HG03378 (cell line): ENCODE results near the gene FAM89A.
"Not testable (repeated sequence)": the region's sequence is repeated elsewhere in the genome, so short reads cannot be mapped to it uniquely, and the experiment has no call there.

Experiments
- ATAC-seq: cut with Tn5 transposase; IDR thresholded peaks from one replicate; pipeline ENCODE4 v1.9.1; 2021; ENCODE audit warnings: mild to moderate bottlenecking, moderate library complexity; ENCODE audit not compliant: unreplicated experiment

The FAM89A gene

DNA sequence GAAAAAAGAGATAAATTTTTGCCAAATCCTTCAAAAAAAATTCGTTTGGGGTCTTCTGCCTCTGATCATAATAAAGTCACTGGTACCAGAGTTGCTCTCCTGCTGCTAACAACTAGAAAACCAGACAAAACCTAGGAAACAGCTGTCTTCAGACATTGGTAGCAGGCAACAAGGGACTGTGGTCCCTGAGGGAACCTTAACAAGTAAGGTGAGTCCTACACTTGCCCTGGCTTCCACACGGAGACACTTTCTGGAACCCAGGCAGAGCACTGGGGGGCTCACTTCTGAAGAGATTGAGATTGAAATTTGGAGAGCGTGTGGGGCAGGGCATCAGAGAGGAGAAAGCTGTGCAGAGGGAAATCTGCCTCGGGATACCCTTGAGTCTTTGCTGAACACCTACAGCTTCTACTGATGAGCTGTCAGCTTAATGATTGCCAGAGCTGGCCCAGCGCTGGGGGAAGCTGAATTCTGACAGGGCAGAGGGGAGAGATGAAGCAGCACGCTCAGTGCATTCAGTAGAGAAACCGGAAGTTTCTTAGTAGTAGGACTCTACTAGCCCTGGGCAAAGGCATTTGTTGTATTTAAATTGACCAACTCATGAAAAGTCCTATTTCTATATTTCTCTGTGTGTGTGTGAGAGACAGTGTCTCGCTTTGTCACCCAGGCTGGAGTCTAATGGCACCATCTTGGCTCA lies 18.5 kb upstream of the FAM89A start:
- ATAC-seq, result no peak

DNA sequence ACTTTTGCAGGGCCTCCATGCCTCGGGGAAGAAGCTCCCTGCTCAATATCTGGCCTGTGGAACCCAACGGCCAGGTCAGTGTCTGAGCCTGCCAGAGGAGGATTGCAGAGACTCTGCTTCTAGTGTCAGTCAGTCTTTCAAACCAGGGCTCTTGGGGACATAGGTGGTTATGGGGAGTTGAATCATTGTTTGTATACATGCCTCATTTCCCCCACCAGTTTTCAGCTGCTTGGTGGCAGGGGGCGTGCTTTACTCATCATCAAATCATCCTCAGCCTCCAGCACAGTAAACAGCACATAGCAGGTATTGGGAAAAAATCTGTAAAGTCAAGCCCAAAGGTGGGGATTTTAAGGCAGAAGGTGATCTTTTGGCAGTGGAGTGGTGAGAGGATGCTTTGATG lies 17.4 kb upstream of the FAM89A start:
- no peak for ATAC-seq

DNA sequence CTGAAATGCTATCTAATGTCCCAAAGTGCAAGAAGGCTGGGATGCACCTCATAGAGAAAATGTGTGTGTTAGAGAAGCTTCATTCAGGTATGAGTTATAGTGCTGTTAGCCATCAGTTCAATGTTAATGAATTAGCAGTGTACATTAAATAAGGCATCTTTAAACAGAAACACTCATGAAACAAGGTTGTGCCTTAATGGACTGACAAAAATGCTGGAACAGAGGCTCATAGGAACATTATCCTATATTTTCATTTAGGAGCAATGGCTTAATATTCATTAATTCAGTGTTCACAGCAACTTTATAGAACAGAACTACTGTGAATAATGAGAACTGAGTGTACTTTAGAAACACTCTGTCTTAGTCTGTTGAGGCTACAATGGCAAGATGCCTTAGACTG lies 15.2 kb upstream of the FAM89A start:
- ATAC-seq, result no peak

DNA sequence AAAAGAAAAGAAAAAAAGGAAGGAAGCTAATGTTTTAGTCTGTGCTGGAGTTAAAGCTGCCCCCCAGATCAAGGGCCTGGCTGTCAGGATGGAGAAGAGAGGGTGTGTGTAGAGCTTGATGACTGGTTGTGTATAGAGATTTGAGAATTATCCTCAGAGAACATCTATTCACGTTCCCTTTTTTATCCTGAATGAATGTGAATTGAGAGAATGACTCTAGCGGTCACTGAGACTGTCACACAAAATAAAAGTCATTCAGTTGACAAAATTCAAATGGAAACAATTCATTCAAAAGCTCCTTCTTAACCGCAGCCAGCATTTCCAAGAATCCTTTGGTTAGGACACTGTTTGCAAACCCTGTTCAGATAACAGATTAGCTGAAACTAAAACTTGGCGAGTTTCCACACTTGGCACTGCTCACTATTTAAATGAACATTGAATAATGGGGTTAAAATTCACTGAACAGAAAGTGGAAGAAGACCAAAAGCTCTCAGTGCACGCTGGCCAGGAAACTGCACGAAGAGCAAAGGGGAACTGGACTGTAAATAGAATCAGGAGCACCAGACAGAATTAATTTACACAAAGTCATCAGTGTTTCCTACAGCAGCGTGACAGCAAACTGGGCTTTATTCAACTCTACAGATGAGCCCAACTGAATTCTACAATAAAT lies 13.6 kb upstream of the FAM89A start:
- ATAC-seq, result no peak

DNA sequence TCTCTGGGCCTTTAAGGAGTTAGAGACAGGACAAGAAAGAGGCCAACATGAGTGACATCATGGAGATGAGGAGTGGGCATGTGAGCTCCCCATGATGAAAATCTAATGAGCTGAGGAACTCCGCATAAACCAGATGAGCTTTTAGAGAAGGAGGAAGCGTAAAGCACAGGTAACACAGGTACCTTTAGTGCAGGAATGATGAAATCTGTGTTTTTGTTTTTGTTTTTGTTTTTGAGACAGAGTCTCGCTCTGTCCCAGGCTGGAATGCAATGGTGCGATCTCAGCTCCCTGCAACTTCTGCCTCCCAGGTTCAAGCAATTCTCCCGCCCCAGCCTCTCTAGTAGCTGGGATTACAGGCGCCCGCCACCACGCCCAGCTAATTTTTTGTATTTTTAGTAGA lies 12.7 kb upstream of the FAM89A start:
- no peak for ATAC-seq

DNA sequence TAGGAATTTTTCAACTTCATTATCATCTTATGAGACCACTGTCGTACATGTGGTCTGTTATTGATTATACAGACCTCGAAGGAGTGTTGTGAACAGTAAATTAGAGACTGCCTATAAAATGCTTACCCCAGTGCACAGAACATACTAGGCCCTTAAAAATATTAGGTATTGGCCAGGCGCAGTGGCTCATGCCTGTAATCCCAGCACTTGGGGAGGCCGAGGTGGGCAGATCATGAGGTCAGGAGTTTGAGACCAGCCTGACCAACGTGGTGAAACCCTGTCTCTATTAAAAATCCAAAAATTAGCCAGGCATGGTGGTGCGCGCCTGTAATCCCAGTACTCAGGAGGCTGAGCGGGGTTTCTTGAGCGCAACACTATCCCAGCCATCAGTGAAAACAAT lies 10.9 kb upstream of the FAM89A start:
- ATAC-seq, result not testable (repeated sequence)

DNA sequence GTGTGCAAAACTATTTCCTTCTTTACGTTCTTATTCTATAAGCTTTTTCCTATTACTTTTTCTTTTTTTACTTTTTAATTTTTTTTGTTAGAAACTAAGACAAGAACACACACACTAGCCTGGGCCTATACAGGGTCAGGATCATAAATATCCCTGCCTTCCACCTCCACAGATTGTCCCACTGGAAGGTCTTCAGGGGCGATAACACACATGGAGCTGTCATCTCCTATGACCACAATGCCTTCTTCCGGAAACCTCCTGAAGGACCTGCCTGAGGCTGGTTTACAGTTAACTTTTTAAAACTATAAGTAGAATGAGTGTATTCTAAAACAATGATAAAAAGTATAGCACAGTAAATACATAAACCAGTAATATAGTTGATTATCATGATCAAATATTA lies 10.3 kb upstream of the FAM89A start:
- no peak for ATAC-seq

DNA sequence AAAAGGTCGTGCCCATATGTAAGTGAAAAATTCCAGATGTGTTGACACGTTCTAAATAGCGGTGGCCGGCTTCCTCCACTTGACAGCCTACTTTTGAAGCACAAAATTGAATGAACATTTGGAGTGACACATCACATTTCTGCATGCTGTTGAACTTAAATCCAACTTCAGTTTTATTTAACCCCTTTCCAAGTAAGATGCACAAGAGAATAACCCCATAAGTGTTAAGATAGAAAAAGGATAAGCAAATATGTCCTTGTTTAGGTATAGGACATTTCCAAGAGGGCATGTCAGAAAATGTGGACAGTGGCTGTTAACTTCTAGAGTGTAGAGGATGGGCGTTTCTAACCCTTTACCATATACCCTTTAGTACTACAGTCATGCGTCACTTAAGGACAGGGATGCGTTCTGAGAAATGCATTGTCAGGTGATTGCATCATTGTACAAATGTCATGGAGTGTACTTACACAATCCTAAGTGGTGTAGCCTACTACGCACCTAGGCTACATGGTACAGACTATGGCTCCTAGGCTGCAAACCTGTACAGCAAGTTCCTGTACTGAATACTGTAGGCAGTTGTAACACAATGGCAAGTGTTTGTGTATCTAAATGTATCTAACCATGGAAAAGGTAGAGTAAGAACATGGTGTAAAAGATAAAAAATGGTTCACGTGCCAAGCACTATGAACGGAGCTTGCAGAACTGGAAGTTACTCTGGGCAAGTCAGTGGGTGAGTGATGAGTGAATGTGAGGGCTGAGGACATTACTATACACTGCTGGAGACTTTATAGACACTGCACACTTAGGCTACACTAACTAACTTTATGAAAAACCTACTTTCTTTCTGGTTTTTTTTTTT lies 9.3 kb upstream of the FAM89A start:
- no peak for ATAC-seq

DNA sequence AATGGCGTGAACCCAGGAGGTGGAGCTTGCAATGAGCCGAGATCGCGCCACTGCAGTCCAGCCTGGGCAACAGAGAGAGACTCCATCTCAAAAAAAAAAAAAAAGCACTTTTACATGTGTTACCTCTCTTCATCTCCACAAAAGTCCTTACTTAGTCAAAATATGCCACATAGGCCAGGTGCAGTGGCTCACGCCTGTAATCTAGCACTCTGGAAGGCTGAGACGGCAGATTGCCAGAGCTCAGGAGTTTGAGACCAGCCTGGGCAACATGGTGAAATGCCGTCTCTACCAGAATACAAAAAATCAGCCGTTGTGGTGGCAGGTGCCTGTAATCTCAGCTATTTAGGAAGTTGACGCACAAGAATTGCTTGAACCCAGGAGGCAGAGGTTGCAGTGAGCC lies 8.4 kb upstream of the FAM89A start:
- ATAC-seq, result not testable (repeated sequence)

DNA sequence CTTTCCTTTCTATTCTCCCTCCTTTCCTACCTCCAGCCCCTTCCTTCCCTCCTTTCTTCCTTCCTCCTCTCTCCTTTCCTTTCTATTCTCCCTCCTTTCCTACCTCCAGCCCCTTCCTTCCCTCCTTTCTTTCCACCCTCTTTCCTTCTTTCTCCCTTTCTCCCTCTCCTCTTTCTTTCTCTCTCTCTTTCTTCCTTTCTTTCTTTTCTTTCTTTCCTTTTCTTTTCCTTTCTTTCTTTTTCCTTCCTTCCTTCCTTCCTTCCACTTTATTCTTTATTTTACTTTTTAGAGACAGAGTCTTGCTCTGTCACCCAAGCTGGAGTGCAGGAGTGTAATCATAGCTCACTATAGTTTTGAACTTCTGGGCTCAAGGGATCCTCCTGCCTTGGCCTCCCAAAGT lies 7.5 kb upstream of the FAM89A start:
- ATAC-seq, result not testable (repeated sequence)

DNA sequence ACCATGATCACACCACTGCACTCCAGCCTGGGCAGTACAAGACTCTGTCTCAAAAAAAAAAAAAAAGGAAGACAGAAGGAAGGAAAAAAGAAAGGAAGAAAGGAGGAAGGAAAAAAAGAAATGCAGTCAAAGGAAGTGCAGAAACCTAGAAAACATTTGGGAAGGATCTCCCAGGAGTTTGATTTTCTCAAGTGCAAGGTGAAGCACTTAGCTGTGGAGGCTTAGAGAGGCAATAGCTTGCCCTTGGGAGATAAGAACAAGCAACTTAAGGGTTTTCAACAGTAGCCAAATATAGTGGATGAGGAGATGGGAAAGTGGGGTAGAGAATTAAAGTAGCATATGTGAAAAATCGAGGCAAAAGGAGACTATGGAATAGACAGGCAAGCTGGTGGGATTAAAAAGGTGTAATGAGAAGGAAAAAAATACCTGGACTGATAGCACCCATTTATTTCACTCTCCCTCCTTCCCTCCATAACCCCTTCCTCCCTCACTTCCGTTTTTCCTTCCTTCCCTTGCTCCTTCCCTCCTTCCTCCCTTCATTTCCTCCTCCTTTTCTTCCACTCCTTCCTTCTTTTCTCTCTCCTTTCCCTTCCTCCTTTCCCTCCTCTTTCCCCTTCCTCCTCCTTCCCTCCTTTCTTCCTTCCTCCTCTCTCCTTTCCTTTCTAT lies 6.8 kb upstream of the FAM89A start:
- ATAC-seq, result no peak

DNA sequence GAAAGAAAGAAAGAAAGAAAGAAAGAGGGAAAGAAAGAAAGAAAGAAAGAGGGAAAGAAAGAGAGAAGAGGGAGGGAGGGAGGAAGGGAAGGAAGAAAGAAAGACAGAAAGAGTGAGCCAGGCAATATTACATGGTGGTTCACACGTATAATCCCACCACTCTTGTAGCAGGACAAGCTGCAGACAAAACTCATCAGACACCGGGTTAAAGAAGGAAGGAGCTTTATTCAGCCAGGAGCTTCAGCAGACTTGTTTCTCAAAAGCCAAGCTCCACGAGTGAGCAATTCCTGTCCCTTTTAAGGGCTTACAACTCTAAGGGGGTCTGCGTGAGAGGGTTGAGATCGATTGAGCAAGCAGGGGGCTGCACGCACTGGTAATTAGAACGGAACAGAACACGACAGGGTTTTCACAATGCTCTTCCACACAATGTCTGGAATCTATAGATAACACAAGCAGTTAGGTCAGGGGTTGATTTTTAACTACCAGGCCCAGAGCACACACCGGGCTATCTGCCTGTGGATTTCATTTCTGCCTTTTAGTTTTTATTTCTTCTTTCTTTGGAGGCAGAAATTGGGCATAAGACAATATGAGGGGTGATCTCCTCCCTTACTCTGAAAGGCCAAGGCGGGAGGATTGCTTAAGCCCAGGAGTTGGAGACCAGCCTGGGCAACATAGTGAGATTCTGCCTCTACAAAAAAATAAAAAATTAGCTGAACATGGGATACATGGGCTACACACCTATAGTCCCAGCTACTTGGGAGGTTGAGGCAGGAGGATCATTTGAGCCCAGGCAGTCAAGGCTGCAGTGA lies 6.1 kb upstream of the FAM89A start:
- ATAC-seq, result not testable (repeated sequence)

DNA sequence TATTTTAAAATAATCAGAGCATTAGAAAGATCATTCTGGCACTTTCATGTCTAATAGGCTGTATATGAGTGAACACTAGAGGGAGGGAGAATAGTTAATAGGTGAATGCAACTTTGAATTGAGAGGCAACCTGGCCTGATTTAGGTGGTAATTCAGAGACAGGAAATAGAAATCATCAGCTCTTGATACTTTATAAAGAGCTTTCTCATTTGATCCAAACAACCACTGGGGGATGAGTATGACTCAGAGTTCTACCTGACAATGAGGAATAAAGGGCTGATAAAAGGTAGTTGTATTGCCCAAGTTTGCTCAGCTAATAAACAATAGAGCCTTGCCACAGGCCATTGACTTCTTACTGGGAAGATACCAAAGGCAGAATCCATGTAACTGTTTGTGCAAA lies 5.2 kb upstream of the FAM89A start:
- no peak for ATAC-seq

DNA sequence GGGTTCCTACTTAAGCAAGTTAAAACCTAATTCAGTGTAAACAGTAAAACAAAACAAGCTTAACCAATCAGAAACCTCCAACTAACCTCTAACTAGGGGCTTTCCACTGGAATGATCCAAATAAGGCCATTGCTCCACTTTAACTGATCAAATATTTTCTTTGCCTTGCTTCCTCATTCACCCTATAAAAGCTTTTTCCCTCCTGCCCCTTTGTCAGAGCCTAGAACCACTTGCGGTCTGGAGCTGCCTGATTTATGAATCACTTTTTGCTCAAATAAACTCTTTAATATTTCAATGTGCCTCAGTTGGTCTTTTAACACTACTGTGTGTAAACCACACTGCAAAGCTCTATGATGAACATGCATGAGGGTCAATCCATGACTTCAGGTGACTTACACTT lies 4.5 kb upstream of the FAM89A start:
- ATAC-seq, result no peak

DNA sequence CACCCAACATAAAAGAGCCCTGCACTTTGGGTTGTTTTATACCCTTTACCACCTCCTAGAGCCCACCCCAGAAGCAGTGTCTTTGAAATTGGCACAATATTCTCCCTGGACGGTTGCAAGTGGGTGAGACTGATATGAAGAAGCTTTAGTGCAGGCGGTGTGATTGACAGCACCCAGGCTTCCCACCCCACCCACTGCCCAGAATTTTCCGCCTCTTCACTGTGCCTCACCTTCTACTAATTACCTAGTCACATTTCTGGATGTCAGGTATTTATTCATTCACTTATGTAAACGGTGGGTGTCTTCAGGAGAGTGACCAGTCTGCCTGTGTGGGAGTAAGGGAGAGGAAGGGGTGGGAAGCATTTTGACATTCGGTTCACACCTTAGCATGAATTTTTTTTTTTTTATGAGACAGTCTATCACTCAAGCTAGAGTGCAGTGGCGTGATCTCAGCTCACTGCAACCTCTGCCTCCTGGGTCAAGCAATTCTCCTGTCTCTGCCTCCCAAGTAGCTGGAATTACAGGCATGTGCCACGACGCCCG lies 1.7 kb upstream of the FAM89A start:
- ATAC-seq, result no peak

DNA sequence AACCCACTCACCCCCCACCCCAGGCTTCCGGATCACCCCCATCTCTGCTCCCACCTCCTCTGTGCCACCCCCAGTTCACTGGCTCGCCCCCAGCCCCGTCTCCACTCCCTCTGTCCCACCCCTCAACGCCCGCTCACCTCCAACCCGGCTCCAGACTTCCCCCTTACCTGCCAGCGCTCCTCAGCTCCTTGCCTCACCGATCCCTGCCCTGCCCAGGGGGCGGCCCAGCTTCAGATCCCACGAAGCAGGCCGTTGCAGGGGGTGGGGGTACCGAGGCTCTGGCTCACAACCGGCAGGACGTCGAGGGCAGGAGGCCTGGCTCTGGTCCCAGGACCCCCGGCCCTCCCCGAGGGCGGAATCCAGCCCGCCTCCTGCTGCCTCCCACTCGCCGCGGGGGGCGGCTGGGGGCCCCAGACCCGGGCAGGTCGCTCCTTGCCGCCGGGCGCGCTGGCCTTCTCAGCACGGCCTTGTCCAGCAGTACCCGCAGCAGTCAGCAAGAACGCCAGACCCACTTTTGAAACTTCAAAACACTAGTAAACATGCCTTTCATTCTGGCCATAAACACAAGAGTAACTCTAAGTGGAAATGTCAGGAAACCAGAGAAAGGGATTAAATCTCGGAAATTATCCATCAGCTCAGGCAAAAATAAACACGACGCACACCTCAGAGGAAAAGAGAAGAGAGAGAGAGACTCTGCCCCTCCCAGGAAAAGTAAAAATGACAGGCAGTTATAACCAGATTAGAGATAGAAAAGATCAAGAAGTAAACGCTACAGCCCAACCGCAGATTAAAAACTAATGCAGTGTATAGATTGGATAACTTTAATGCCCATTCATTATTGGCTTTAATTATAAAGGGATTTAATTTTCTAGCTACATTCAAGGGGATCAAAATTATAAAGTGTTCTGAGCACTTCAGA lies 1.0 kb upstream of the FAM89A start:
- no peak for ATAC-seq

DNA sequence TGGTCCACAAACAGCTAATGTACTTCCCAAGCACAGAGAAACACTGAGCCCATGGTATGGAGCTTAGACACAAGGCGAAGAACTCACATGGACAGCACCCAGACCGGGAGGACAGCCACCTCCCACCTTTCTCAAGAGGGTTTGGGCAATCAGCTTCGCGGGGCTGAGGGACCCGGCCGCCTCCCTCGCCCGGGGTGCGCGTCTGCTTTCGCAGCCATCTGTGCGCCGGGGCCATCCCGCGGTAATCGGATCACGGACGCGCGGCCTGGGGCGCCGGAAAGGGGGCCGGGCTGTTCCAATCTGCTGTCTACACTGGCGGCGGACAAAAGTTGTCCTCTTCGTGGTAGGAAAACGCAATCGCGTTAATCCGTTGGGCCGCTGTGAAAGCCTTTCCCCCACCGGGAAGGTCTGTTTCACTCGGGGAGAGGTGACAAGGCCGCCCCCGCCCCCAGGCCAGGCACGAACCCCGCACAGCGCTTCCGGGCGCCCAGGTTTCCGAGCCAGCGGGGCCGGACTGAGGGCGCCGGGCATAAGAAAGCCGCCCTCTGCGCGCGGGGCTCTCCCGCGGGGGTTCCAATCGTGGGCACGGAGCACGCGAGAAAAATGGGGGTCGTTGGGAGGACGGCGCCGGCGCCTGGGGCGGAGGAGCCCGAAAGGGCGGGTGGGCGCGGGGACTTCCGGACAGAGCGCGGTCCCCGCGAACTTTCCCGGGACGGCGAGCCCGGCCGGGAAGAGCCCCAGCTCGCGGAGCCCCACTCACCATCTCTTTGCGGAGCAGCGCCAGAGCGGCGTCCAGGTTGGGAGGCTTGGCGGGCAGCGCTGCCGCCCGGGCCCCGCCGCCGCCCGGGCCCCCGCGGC lies 664 bp downstream of the FAM89A start:
- no peak for ATAC-seq
